Breast epithelium (tissue), 4 donors: ENCODE data around the gene SOX15. TPM values are rescaled to one million over a fixed set of nuclear protein-coding genes. Genes with fewer than 3 reads are reported as not detected.

Source experiments
- DNase-seq, 2 donors: peaks; one replicate each; pipeline ENCODE4 v3.0.0-alpha.2; 2019; ENCODE audit warnings: low spot score in 2 of 2
- H3K27ac ChIP-seq, 2 donors: fragments of 200-600 bp; sonication (generic) in 1 of 2; one replicate each; pipeline ENCODE4 v1.5.1; 2016 to 2019; ENCODE audit warnings: mild to moderate bottlenecking in 1 of 2
- H3K27me3 ChIP-seq, 2 donors: fragments of 200-600 bp; sonication (generic) in 1 of 2; one replicate each; pipeline versions ENCODE4 v1.5.1 to v1.6.0; 2017 to 2019; ENCODE audit warnings: control low read depth in 1 of 2, mild to moderate bottlenecking in 1 of 2
- H3K36me3 ChIP-seq: fragments of 200-600 bp; one replicate; pipeline ENCODE4 v1.5.1; 2019
- H3K4me1 ChIP-seq, 2 donors: fragments of 200-600 bp; sonication (generic); one replicate each; pipeline ENCODE4 v1.5.1; 2016 to 2019; ENCODE audit warnings: control low read depth in 1 of 2
- H3K4me3 ChIP-seq, 3 donors: fragments of 200-600 bp; sonication (generic); 1 replicate in 2 of 3; 2 replicates in 1 of 3; pipeline ENCODE4 v1.5.1; 2016 to 2019; ENCODE audit warnings: mild to moderate bottlenecking in 3 of 3, moderate library complexity in 2 of 3
- H3K9me3 ChIP-seq, 2 donors: fragments of 200-600 bp; sonication (generic) in 1 of 2; one replicate each; pipeline ENCODE4 v1.5.1; 2016 to 2019; ENCODE audit warnings: control low read depth in 1 of 2
- POLR2A ChIP-seq: fragments of 450-650 bp; IDR thresholded peaks from one replicate; pipeline ENCODE4 v1.6.1; 2016; ENCODE audit warnings: antibody characterized with exemption, mild to moderate bottlenecking, moderate library complexity
- POLR2AphosphoS5 ChIP-seq, 3 donors: sonication (generic); formaldehyde crosslinking; IDR thresholded peaks; one replicate each; pipeline ENCODE4 v1.6.1; 2017; ENCODE audit warnings: antibody characterized with exemption in 3 of 3
- intact Hi-C: fragments of 100-400 bp; cut with DNase I; formaldehyde crosslinking; loops from one replicate; pipeline ENCODE4 v1.15.1; 2023; ENCODE audit warnings: low total_unique reads
- total RNA-seq, 3 donors: library from RNA; depleted of rRNA; stranded (reverse); fragments of >200 nt; gene quantifications; one replicate each; pipeline ENCODE4 v1.1.0, GENCODE V29; 2016
- TF ChIP-seq, protein P1 (sequence below), 3 donors: fragments of 450-650 bp; IDR thresholded peaks; one replicate each; pipeline ENCODE4 v1.5.1; 2016 to 2017; ENCODE audit warnings: antibody characterized with exemption in 3 of 3, mild to moderate bottlenecking in 3 of 3, moderate library complexity in 3 of 3

The SOX15 gene
- total RNA-seq, 3 donors from 2014 or later = 1.3 to 4.1 (median 1.6) TPM

DNA sequence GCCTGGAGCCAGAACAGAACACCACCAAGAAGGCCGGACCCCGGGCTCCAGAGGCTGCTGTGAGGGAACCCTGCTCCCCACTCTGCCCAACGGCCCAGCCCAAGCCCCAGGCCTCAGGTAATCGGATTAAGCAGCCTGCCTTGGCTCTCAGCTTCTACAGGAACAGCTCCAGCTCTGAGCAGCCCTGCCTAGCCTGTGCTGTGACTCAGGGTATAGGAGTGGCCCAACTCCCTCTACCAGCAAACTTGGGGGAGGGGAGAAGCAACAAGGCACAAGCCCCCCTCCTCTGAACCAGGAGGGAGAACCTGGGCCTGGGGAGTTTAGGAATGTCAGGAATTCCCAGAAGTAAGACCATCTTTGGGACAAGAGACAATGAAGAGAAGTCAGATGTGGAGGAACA is 849 bp upstream of the SOX15 start:
- Histone ChIP-seq H3K4me3 (no peak overlapping the region), H3K27me3 (no peaks in the 10 kb centered on the region), H3K9me3 (no peaks in the 10 kb centered on the region), H3K27ac (no peak overlapping the region), H3K4me1 (peaks cover 2 to 6% of the 10 kb centered on the region in 2 donors), H3K36me3 (peaks cover 12% of the 10 kb centered on the region)
- no peak for DNase-seq
- TF ChIP-seq POLR2AphosphoS5 (IDR thresholded peaks at IDR 0.05) = no peak
- no peak for TF ChIP-seq POLR2A
- intact Hi-C loops = no loop called here

GRCh38 chr17:7589204-7589868 is 558 bp downstream of the SOX15 start:
- intact Hi-C loops = no loop called here
- peak; percentile 79 to 82 for DNase-seq
- Histone ChIP-seq H3K9me3 (no peaks in the 10 kb centered on the region), H3K4me1 (peaks cover 2 to 11% of the 10 kb centered on the region in 2 donors), H3K36me3 (peaks cover 12% of the 10 kb centered on the region), H3K27me3 (no peaks in the 10 kb centered on the region), H3K27ac (peak overlapping the region; percentile 68 to 80), H3K4me3 (peak overlapping the region; percentile 32 to 79 (median 60))
- TF ChIP-seq POLR2A = no peak
- TF ChIP-seq, protein P1, sequence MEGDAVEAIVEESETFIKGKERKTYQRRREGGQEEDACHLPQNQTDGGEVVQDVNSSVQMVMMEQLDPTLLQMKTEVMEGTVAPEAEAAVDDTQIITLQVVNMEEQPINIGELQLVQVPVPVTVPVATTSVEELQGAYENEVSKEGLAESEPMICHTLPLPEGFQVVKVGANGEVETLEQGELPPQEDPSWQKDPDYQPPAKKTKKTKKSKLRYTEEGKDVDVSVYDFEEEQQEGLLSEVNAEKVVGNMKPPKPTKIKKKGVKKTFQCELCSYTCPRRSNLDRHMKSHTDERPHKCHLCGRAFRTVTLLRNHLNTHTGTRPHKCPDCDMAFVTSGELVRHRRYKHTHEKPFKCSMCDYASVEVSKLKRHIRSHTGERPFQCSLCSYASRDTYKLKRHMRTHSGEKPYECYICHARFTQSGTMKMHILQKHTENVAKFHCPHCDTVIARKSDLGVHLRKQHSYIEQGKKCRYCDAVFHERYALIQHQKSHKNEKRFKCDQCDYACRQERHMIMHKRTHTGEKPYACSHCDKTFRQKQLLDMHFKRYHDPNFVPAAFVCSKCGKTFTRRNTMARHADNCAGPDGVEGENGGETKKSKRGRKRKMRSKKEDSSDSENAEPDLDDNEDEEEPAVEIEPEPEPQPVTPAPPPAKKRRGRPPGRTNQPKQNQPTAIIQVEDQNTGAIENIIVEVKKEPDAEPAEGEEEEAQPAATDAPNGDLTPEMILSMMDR (IDR thresholded peaks at IDR 0.05) = peak; percentile 72 to 93 (median 80)
- peak; percentile 36 to 44 (median 41) for TF ChIP-seq POLR2AphosphoS5 (IDR thresholded peaks at IDR 0.05)

DNA sequence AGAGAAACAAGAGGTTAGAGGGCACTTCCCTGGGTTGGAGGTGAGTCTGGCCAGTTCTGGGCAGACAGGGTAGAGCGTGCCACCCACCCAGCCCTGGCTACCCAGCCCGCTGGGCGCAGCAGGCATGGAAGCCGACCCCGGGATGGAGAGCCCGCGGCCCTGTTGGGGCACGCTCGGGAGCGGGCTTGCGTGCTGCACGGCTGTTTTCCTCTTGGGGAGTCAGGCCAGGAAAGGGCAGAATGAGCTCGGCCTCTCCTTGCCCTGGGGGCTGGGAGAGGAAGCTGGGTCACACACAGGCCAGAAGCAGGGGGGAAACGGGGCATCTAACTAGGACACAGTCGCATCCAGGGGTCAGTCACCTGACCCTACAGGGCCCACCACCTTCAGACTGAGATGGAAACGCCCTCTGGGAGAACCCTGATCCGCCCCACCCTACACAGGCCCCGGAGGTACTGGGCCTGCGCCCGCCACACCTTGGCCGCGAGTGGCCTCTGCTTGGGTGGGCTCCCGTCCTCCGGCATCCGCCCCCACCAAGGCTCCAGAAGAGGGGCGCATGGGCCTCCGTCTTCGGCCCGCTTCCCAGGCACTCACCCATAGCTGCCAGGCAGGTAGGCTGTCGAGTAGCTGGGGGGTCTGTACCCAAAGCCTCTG is 1.2 kb downstream of the SOX15 start:
- Histone ChIP-seq H3K36me3 (peaks cover 12% of the 10 kb centered on the region), H3K4me3 (peak overlapping the region; percentile 32 to 79 (median 60)), H3K27me3 (no peaks in the 10 kb centered on the region), H3K9me3 (no peaks in the 10 kb centered on the region), H3K27ac (peak overlapping the region; percentile 68 to 80), H3K4me1 (peaks cover 2 to 12% of the 10 kb centered on the region in 2 donors)
- intact Hi-C loops = no loop called here
- DNase-seq = no peak
- no peak for TF ChIP-seq POLR2A
- TF ChIP-seq, protein P1 (IDR thresholded peaks at IDR 0.05) = no peak

DNA sequence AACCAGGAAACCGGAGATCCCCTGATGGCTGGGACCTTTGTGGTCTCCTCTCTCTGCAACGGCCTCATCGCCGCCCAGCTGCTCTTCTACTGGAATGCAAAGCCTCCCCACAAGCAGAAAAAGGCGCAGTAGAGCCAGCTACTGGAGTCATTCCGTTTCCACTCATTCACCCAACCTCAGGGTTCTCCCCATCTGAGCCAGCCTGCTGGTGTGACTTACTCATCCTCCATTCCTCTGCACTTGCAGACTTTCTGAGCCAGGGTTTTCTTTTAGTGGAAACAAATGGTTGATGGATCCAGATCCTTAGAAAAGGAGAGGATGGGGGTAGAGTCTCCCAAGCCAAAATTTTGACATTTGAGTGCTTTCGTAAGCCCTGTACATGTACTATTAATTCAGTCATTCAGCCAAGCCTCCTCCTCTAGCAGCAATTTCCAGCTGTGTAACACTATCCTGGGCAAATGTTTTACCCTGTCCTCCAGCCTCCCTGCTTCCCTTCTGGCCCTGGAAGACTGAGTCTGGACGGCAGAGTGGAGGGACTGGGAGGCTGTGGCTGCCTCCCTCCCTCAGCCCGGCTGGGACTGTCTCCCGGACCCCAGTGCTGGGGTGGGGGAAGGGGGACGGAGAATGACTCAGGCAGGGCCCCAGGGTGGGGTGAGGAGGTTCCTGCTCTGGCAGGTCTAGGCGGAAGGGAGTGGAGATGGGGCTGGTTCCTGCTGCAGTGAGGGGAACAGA is 2.3 kb downstream of the SOX15 start:
- intact Hi-C loops = no loop called here
- H3K27ac ChIP-seq = peak overlapping the region in 1 of 2 donors; percentile 80
- no peak for TF ChIP-seq POLR2A
- TF ChIP-seq, protein P1 (IDR thresholded peaks at IDR 0.05) = no peak
- TF ChIP-seq POLR2AphosphoS5 (IDR thresholded peaks at IDR 0.05) = no peak
- H3K36me3 ChIP-seq = peaks cover 5% of the 10 kb centered on the region
- H3K27me3 ChIP-seq = no peaks in the 10 kb centered on the region
- no peak for DNase-seq
- H3K4me3 ChIP-seq = peak overlapping the region in 1 of 3 donors; percentile 79
- no peaks in the 10 kb centered on the region for H3K9me3 ChIP-seq
- peaks cover 9 to 17% of the 10 kb centered on the region in 2 donors for H3K4me1 ChIP-seq

DNA sequence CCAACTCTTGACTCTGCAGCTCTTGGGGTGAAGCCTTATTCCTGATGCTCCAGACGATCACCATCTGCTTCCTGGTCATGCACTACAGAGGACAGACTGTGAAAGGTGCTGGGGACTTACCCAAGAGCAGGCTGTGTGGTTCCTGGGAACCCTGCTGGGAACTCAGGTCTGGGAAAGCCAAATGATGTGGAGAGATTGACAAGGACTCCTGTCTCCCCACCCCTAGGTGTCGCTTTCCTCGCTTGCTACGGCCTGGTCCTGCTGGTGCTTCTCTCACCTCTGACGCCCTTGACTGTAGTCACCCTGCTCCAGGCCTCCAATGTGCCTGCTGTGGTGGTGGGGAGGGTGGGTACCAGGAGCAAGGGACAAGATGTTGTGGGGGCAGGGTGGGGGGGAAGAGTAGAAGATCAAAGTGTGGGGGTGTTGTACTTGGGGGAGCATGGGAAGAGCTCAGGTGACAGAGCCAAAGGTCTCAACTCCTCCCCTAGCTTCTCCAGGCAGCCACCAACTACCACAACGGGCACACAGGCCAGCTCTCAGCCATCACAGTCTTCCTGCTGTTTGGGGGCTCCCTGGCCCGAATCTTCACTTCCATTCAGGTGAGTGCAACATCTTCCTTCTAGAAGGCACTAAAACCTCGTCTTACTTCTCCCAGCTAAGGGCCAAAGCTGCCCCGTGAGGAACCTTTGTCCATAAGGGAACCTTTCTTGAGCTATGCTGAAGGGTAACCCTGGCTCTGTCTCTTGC is 3.0 kb downstream of the SOX15 start:
- Histone ChIP-seq H3K9me3 (no peaks in the 10 kb centered on the region), H3K27ac (peak overlapping the region in 1 of 2 donors; percentile 48), H3K36me3 (no peaks in the 10 kb centered on the region), H3K27me3 (no peaks in the 10 kb centered on the region), H3K4me1 (peaks cover 14 to 21% of the 10 kb centered on the region in 2 donors), H3K4me3 (no peak overlapping the region)
- DNase-seq = no peak
- intact Hi-C loops = no loop called here
- TF ChIP-seq, protein P1 (IDR thresholded peaks at IDR 0.05) = peak in 1 of 3 donors; percentile 21
- no peak for TF ChIP-seq POLR2A
